HG02870 (cell line): ENCODE measurements around the gene ESAM.

Experiments used
- ATAC-seq: cut with Tn5 transposase; IDR thresholded peaks from one replicate; pipeline ENCODE4 v1.9.1; 2021; ENCODE audit warnings: mild to moderate bottlenecking, moderate library complexity; ENCODE audit not compliant: unreplicated experiment

ESAM gene

GRCh38 chr11:124762105-124762623 is at the start of gene ESAM:
ESAM (minus strand) TSS chr11:124762290; CDS start chr11:124762154, 136 bp downstream.
- peak; percentile 54 for ATAC-seq

GRCh38 chr11:124811399-124812125 is 49.5 kb upstream of the ESAM start:
- no peak for ATAC-seq

- ATAC-seq = no peak
Observed at GRCh38 chr11:124807660-124808270, 45.7 kb upstream of the ESAM start.

GRCh38 chr11:124807201-124807600 is 45.1 kb upstream of the ESAM start:
- no peak for ATAC-seq

GRCh38 chr11:124804884-124805283 is 42.8 kb upstream of the ESAM start:
- no peak for ATAC-seq

GRCh38 chr11:124801636-124802312 is 39.7 kb upstream of the ESAM start:
- no peak for ATAC-seq

GRCh38 chr11:124801014-124801413 is 38.9 kb upstream of the ESAM start:
- no peak for ATAC-seq

GRCh38 chr11:124800226-124800929 is 38.3 kb upstream of the ESAM start, which contains the start of gene MSANTD2:
MSANTD2 (minus strand) TSS chr11:124800406; CDS start chr11:124800380, 26 bp downstream.
- ATAC-seq = peak; percentile 82

- ATAC-seq = peak; percentile 30
Observed at GRCh38 chr11:124799348-124800225, 37.5 kb upstream of the ESAM start.

- ATAC-seq = peak; percentile 17
Observed at GRCh38 chr11:124798991-124799347, 36.9 kb upstream of the ESAM start.

GRCh38 chr11:124796312-124796711 is 34.2 kb upstream of the ESAM start:
- ATAC-seq = no peak

- ATAC-seq = peak; percentile 60
Observed at GRCh38 chr11:124793466-124794278, 31.6 kb upstream of the ESAM start.

- peak; percentile 69 for ATAC-seq
Observed at GRCh38 chr11:124791626-124792341, 29.7 kb upstream of the ESAM start.

- no peak for ATAC-seq
Observed at GRCh38 chr11:124788521-124788920, 26.4 kb upstream of the ESAM start.

- ATAC-seq = no peak
Observed at GRCh38 chr11:124784051-124784450, 22.0 kb upstream of the ESAM start.

GRCh38 chr11:124783002-124783401 is 20.9 kb upstream of the ESAM start:
- no peak for ATAC-seq

- no peak for ATAC-seq
Observed at GRCh38 chr11:124779568-124779967, 17.5 kb upstream of the ESAM start.

GRCh38 chr11:124778281-124778680 is 16.2 kb upstream of the ESAM start:
- ATAC-seq = no peak
